NCI-H2081 (cell line): ENCODE results near the gene TRIM9.

Experiments
- DNase-seq, 2 experiments: peaks; one replicate each; lab custom pipeline; 2025; lab: John Stamatoyannopoulos, UW

The TRIM9 gene

DNA sequence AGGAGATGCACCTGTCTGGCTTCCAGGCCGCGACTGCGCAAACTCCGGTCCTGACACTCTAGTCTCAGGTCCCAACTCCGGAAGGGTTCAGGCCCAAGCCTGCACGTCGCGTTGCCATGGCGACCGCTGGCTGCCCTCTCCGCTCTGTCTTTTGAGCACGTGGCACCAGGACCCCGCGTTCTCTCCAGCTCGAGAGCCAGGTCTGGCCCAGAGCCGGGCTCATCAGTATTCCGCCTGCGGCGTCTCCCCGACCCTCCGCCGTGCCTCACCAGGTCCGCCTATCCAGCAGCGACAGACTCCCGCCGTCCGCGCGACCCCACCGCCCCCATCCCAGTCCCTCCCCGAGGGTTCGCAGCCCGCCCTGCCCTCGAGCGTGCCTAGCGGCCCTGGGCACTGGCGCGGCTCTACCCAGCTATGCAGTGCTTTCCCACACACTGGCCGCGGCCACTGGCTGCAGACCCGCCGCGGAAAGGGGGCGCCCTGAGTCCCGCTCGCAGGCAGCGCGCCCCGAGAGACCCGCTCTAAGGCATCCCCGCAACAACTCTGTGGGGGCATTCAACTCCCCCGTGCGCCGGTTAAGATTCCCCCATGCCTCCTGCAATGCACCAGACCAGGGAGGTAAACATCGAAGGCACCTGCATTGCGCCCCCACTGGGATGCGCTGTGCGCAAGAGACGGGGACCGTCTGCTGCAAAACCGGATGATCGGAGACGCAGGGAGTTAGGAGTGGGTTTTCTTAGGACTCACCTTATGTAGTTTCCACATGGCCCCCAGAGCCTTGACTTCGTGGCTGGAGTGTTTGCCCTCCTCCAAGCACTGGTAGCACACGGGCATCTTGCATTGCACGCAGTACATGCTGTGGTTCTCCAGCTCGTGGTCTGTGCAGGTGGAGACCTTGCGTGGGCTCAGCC is 1.3 kb downstream of the TRIM9 start:
- DNase-seq = peak; percentile 79 to 88

- no peak for DNase-seq
These were observed 1.9 kb downstream of the TRIM9 start for GRCh38 chr14:51092965-51093364.

GRCh38 chr14:51089278-51089677 is 5.6 kb downstream of the TRIM9 start:
- DNase-seq = no peak

- DNase-seq = peak in 1 of 2 experiments; percentile 54
These were observed 7.9 kb downstream of the TRIM9 start for GRCh38 chr14:51087031-51087441.

- no peak for DNase-seq
These were observed 8.9 kb downstream of the TRIM9 start for GRCh38 chr14:51086044-51086443.

DNA sequence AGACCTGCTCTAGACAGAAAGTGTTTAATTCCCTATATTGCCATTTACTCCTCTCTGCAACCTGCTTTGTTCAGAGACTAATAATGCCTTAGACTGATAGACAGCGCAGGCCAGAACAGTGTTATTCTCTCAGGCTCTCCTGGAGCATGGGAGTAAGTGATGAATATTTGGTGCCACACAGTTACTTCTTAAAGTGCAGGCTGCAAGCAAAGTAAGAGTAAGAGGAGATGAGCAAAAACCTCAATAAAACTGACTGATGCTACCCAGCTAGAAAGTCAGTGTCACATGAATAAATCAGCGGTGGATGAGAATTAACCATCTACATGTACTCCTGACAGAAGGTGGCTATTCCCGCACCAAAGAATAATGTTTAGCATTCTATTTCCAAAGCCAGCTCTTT is 9.9 kb downstream of the TRIM9 start:
- no peak for DNase-seq

GRCh38 chr14:51084507-51084906 is 10.4 kb downstream of the TRIM9 start:
- DNase-seq = no peak

- DNase-seq = no peak
These were observed 12.6 kb downstream of the TRIM9 start for GRCh38 chr14:51082349-51082748.

- no peak for DNase-seq
These were observed 13.2 kb downstream of the TRIM9 start for GRCh38 chr14:51081712-51082111.

- DNase-seq = no peak
These were observed 13.7 kb downstream of the TRIM9 start for GRCh38 chr14:51081209-51081608.

- DNase-seq = no peak
These were observed 14.3 kb downstream of the TRIM9 start for GRCh38 chr14:51080645-51081044.

GRCh38 chr14:51079489-51079888 is 15.4 kb downstream of the TRIM9 start:
- peak in 1 of 2 experiments; percentile 14 for DNase-seq

DNA sequence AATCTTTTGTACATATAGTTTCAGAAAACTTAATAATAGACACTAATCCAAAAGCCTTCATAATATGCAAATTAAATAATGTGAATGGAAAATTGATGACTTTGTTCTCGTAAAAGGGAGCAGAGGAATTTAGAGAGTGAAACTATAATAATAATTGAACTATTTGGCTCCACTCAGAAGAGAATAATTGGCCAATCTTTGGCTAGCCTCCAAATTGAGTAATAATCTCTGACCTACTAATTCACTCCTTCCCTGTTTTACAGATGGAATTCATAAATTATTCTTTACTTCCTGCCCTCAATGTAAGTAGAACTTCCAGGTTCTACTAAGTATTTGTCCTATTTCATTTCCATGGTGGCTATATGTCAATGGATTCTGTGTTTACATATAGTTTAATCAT is 15.8 kb downstream of the TRIM9 start:
- no peak for DNase-seq

- DNase-seq = no peak
These were observed 20.1 kb downstream of the TRIM9 start for GRCh38 chr14:51074701-51075385.

- DNase-seq = no peak
These were observed 21.2 kb downstream of the TRIM9 start for GRCh38 chr14:51073731-51074130.

DNA sequence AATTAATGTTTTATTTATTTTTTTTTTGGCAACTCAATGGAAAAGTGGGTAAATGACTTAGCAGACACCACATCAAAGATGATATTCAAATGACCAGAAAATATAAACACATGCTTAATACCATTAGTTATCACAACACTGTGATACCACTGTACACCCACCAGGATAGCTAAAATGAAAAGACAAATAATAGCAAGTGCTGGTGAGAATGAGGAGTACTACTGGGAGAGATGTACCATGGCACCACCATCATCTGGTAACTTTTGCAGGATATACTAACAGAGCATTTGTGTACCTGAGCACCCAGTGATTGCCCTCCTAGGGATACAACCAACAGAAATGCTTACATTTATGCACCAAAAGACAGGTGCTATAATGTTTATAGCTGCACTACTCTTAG is 21.9 kb downstream of the TRIM9 start:
- DNase-seq = no peak

- no peak for DNase-seq
These were observed 23.0 kb downstream of the TRIM9 start for GRCh38 chr14:51071857-51072256.

- no peak for DNase-seq
These were observed 24.2 kb downstream of the TRIM9 start for GRCh38 chr14:51070726-51071125.

- no peak for DNase-seq
These were observed 25.9 kb downstream of the TRIM9 start for GRCh38 chr14:51069055-51069454.

DNA sequence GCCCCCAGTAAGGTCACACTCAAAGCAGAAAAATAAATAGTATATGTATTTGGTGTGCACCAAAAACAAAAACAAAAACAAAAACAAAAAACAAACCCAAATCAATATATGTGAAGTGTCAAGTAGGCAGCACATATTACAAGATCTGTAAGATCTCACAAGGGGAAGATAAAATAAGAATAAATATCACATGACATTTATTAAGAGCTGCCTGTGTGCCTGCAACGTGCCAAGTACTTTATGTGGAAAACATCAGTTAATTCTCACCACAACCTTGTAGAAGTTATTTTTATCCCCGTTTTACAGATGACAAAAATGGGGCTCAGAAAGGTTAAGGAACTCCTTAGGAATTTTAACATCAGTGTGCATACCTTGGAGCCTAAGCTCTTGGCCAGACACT is 26.6 kb downstream of the TRIM9 start:
- no peak for DNase-seq

GRCh38 chr14:51067295-51067694 is 27.6 kb downstream of the TRIM9 start:
- DNase-seq = no peak

DNA sequence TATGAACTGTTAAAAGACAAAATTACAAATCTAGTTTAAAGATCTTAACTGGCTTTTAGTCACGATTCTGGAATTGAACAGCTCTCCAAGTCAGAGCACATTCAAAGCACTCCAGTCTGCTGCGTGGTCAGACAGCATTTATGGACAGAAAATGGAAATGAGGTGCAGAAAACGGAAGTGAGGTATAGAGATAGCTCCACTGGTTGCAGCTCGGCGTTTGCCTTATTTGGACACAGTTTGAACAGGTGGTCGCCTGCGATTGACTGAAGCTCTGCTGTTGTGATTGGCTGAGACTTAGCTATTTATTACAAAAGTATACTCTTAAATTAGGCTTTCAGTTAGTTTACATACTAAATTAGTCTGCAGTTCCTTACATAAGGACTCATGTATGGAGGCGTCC is 28.3 kb downstream of the TRIM9 start:
- no peak for DNase-seq

DNA sequence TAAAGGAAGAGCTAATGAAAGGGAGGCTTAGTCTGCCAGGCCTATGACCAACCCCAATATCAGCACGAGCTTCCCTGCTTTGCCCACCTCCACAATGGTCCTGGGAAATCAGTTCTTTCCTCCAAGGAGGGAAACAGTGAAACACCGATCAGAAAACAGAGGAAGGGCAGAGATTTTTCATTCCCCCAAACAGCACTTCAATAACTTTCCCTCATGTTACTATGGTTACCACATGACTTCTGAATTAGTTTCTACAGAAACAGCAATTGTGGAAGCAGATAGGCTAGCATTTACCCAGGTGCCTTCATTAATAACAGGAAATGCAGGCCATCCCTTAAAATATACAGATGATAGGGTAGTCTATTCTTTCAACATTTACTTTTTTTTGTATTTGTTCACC is 35.9 kb downstream of the TRIM9 start:
- DNase-seq = no peak
